PC-9 (cell line): Measurements from ENCODE around the gene GATA2. TPM values are rescaled to one million over a fixed set of nuclear protein-coding genes. Genes with fewer than 3 reads are reported as not detected.
A peak's percentile ranks its signal among the peaks of the same experiment; 100 is the strongest.

ENCODE experiments used
- BruUV-seq: library from RNA; stranded (reverse); fragments of 400-500 nt; replicated peaks from 2 replicates; lab custom pipeline; 2021; lab: Mats Ljungman, UMichigan
- CTCF ChIA-PET: fragments of 300-600 bp; sonication (Branson Sonifier 250); formaldehyde crosslinking; loops from one replicate; lab custom pipeline; 2022; ENCODE audit warnings: antibody characterized with exemption; lab: Charles Lee
- POLR2A ChIA-PET: fragments of 300-600 bp; sonication (Branson Sonifier 250); formaldehyde crosslinking; loops from one replicate; lab custom pipeline; 2022; ENCODE audit warnings: antibody characterized with exemption; ENCODE audit not compliant: unreplicated experiment; lab: Charles Lee
- DNase-seq, 2 experiments: peaks; one replicate each; pipeline versions ENCODE4 v3.0.0 to v3.0.0-alpha.2; 2015 to 2022; ENCODE audit warnings: mixed read lengths in 1 of 2
- H2AFZ ChIP-seq: fragments of 200-600 bp; sonication (generic); 2 replicates; pipeline ENCODE4 v1.8.1; 2017; ENCODE audit warnings: antibody characterized with exemption
- H3F3A ChIP-seq: fragments of 200-600 bp; sonication (generic); 2 replicates; pipeline ENCODE4 v1.8.1; 2017; ENCODE audit warnings: antibody characterized with exemption, mild to moderate bottlenecking, low read depth; ENCODE audit not compliant: insufficient read depth
- H3K27ac ChIP-seq: fragments of 200-600 bp; sonication (generic); 2 replicates; pipeline ENCODE4 v1.6.1; 2016; ENCODE audit warnings: mixed run types
- H3K27me3 ChIP-seq: fragments of 200-600 bp; sonication (generic); 2 replicates; pipeline ENCODE4 v1.6.1; 2016; ENCODE audit warnings: low read depth, mixed run types; ENCODE audit not compliant: insufficient read depth
- H3K36me3 ChIP-seq: fragments of 200-600 bp; sonication (generic); 2 replicates; pipeline ENCODE4 v1.6.1; 2016; ENCODE audit warnings: low read depth, mixed run types
- H3K4me1 ChIP-seq: fragments of 200-600 bp; sonication (generic); replicated peaks from 2 replicates; pipeline ENCODE4 v1.6.1; 2016; ENCODE audit warnings: mixed run types; ENCODE audit not compliant: insufficient read depth
- H3K4me2 ChIP-seq: fragments of 200-600 bp; sonication (generic); 2 replicates; pipeline ENCODE4 v1.6.1; 2017; ENCODE audit warnings: mixed run types
- H3K4me3 ChIP-seq: fragments of 200-600 bp; sonication (generic); 2 replicates; pipeline ENCODE4 v1.6.1; 2016; ENCODE audit warnings: mixed run types
- H3K79me2 ChIP-seq: fragments of 200-600 bp; sonication (generic); 2 replicates; pipeline ENCODE4 v1.6.1; 2017; ENCODE audit warnings: low read depth, mixed run types
- H3K9me2 ChIP-seq: fragments of 200-600 bp; sonication (generic); 2 replicates; pipeline ENCODE4 v1.8.1; 2017; ENCODE audit warnings: mild to moderate bottlenecking; ENCODE audit not compliant: insufficient read depth
- H3K9me3 ChIP-seq: fragments of 200-600 bp; sonication (generic); 2 replicates; pipeline ENCODE4 v1.8.1; 2016; ENCODE audit warnings: low read depth; ENCODE audit not compliant: insufficient read depth
- H4K20me1 ChIP-seq: fragments of 200-600 bp; sonication (generic); 2 replicates; pipeline ENCODE4 v1.8.1; 2017; ENCODE audit not compliant: insufficient read depth
- CTCF ChIP-seq: fragments of 200-600 bp; sonication (generic); conservative IDR thresholded peaks from 2 replicates; pipeline ENCODE4 v1.6.1; 2017; ENCODE audit warnings: mixed run types, antibody characterized with exemption, mild to moderate bottlenecking, moderate library complexity
- EZH2 ChIP-seq: fragments of 200-600 bp; sonication (generic); IDR thresholded peaks from 2 replicates; pipeline ENCODE4 v1.8.0; 2017; ENCODE audit warnings: antibody characterized with exemption, low read depth
- intact Hi-C: fragments of 100-400 bp; cut with micrococcal nuclease; formaldehyde crosslinking; loops from one replicate; pipeline ENCODE4 v1.10.0; 2022; ENCODE audit not compliant: unreplicated experiment
- total RNA-seq: library from RNA; stranded (reverse); gene quantifications from 2 replicates; pipeline ENCODE4 v1.2.3, GENCODE V29; 2021

The GATA2 gene
- total RNA-seq, 1 experiment from 2014 or later: 29.0 TPM

- no TSS peak for BruUV-seq
- peak overlapping the region; percentile 45 for H3K27ac ChIP-seq
- no peaks in the 10 kb centered on the region for H3K36me3 ChIP-seq
- no peaks in the 10 kb centered on the region; the same call in 1 of the 2 replicates for H3K9me3 ChIP-seq
- no peaks in the 10 kb centered on the region for H3K79me2 ChIP-seq
- ChIA-PET POLR2A (no interaction called here), CTCF (interaction anchor here (0.5 to 0.7 kb wide), 3 partner anchors 46 to 888 kb away, joined by 3 to 6 read pairs (median 3); no protein-coding TSS in a partner anchor)
- H3K4me1 ChIP-seq: peaks cover 16% of the 10 kb centered on the region
- DNase-seq: peak; percentile 46 to 77
- peaks cover 7% of the 10 kb centered on the region; the same call in 1 of the 2 replicates for H3F3A ChIP-seq
- intact Hi-C loops: no loop called here
- 0 out of 2 replicates have a peak, but pooled peaks cover 8% of the 10 kb centered on the region for H3K27me3 ChIP-seq
- TF ChIP-seq EZH2: no peak
- no peak for TF ChIP-seq CTCF
- no peak overlapping the region for H3K4me3 ChIP-seq
- H2AFZ ChIP-seq: peak overlapping the region; percentile 54; the same call in 1 of the 2 replicates
- H4K20me1 ChIP-seq: no peaks in the 10 kb centered on the region
- no peaks in the 10 kb centered on the region for H3K9me2 ChIP-seq
- H3K4me2 ChIP-seq: peak overlapping the region; percentile 30; the same call in 1 of the 2 replicates
Observed at GRCh38 chr3:128537091-128537703, 44.2 kb upstream of the GATA2 start.

DNA sequence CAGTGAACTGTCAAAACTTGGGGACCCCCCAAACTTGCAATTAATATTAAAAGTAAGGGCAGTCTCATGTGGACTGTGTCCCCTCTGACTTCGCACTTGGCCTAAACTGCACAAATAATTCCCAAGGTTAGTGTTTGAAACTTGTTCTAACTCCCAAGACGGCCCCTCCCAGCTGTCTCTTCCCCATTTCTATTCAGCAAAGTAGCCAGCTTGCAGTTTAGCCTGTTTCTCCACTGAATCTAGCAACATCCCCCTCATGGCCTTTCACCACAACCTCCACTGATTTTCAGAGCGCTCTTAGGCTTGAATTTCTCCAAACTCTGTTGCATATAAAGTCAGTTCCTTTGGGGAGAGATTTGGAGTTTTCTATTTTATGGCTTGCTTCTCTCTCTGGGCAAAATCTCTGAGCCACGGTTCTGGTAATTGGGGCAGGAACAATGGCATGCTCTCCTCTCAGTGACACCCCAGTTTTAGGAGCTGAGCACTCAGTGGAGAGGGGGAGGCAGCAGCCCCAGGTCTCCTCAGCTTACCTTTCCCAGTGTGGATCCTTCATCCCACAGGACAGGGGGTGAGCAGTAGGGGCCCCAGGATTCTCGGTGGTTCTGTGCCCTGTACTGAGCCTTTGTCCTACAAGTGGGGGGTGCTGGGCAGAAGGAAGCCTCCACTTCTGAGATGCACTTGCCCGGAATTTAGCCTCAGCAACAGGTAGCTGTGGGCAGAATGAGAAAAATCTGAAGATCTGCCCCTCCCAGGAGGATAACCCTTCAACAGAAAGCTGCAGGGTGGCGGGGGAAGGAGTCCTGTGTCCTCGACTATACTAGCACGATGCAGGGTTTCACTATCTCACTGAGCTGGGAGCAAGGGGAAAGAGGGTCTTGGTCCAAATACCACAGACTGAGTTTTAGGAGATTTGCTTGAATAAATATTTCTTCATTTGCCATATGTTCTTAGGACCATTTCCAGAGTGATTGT, 39.3 kb upstream of the GATA2 start:
- Histone ChIP-seq H4K20me1 (no peaks in the 10 kb centered on the region), H3K27me3 (0 out of 2 replicates have a peak, but pooled peaks cover 8% of the 10 kb centered on the region), H3K4me3 (no peak overlapping the region), H2AFZ (no peak overlapping the region), H3K4me1 (peaks cover 10% of the 10 kb centered on the region), H3K36me3 (no peaks in the 10 kb centered on the region), H3K27ac (no peak overlapping the region), H3K9me2 (no peaks in the 10 kb centered on the region), H3K79me2 (no peaks in the 10 kb centered on the region), H3F3A (peaks cover 1% of the 10 kb centered on the region; the same call in 1 of the 2 replicates), H3K9me3 (no peaks in the 10 kb centered on the region), H3K4me2 (no peak overlapping the region)
- intact Hi-C loops: no loop called here
- CTCF ChIA-PET: no interaction called here
- BruUV-seq: no TSS peak
- DNase-seq: no peak
- no peak for TF ChIP-seq CTCF
- POLR2A ChIA-PET: interaction anchor here (0.6 kb wide), 1 partner anchor 577 kb away, joined by 3 read pairs; no protein-coding TSS in a partner anchor
